ENCODE measurements around the gene SYNGR2. TPM values are rescaled to one million over a fixed set of nuclear protein-coding genes. Genes with fewer than 3 reads are reported as not detected.

The SYNGR2 gene
- total RNA-seq, 1 donor = 3.3 TPM

DNA sequence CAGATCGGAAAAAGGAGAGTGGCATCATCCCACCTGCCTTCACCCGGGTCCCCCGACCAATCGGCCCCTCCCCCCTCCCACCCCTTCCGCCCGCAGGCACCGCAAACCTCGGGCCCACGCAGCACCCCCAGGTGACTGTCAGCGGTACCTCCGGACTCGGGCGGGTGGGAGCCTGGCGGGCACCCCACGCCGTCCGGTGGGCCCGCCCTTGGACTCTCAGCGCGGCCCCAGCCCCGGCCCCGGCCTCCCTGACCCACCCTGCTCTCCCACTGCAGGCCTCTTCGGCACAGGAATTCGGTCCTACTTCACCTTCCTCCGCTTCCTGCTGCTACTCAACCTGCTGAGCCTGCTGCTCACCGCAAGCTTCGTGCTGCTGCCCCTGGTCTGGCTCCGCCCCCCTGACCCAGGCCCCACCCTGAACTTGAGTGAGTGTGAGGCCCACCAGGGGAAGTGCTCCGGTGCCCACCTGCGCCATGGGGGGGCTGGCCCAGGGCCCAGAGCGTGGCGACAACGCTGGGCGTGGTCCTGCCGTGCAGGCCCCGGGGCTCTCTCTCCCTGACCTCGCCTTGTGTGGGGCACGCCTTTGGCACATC lies 36.2 kb upstream of the SYNGR2 start:
- TF ChIP-seq, protein P1, sequence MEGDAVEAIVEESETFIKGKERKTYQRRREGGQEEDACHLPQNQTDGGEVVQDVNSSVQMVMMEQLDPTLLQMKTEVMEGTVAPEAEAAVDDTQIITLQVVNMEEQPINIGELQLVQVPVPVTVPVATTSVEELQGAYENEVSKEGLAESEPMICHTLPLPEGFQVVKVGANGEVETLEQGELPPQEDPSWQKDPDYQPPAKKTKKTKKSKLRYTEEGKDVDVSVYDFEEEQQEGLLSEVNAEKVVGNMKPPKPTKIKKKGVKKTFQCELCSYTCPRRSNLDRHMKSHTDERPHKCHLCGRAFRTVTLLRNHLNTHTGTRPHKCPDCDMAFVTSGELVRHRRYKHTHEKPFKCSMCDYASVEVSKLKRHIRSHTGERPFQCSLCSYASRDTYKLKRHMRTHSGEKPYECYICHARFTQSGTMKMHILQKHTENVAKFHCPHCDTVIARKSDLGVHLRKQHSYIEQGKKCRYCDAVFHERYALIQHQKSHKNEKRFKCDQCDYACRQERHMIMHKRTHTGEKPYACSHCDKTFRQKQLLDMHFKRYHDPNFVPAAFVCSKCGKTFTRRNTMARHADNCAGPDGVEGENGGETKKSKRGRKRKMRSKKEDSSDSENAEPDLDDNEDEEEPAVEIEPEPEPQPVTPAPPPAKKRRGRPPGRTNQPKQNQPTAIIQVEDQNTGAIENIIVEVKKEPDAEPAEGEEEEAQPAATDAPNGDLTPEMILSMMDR (IDR thresholded peaks at IDR 0.05; ENCODE audit: extremely low read depth, low read depth, low read length) = no peak
- no peak overlapping the region for H2AFZ ChIP-seq (ENCODE audit: low read length)
- no peaks in the 10 kb centered on the region for H3K9me3 ChIP-seq (ENCODE audit: low read depth, low read length)
- no peak overlapping the region for H3K4me3 ChIP-seq (ENCODE audit: insufficient read depth, low read length)
- H3K4me1 ChIP-seq (ENCODE audit: insufficient read depth, low read length) = no peaks in the 10 kb centered on the region
- no peaks in the 10 kb centered on the region for H3K79me2 ChIP-seq (ENCODE audit: insufficient read depth, low read length)
- no peak overlapping the region for H3K27ac ChIP-seq (ENCODE audit: low read depth, low read length)
- DNase-seq (ENCODE audit: insufficient read length, low spot score, missing footprints) = peak; percentile 82
- no peak overlapping the region for H3K4me2 ChIP-seq (ENCODE audit: insufficient read depth, low read length)
- peaks cover 42% of the 10 kb centered on the region for H3K27me3 ChIP-seq (ENCODE audit: insufficient read depth, low read length)
- H4K20me1 ChIP-seq (ENCODE audit: insufficient read depth, low read length) = no peaks in the 10 kb centered on the region
- H3K36me3 ChIP-seq (ENCODE audit: insufficient read depth, low read length) = no peaks in the 10 kb centered on the region

- H3K4me2 ChIP-seq (ENCODE audit: insufficient read depth, low read length) = no peak overlapping the region
- no peaks in the 10 kb centered on the region for H3K79me2 ChIP-seq (ENCODE audit: insufficient read depth, low read length)
- DNase-seq (ENCODE audit: insufficient read length, low spot score, missing footprints) = peak; percentile 86
- TF ChIP-seq, protein P1 (IDR thresholded peaks at IDR 0.05; ENCODE audit: extremely low read depth, low read depth, low read length) = no peak
- H3K4me3 ChIP-seq (ENCODE audit: insufficient read depth, low read length) = no peak overlapping the region
- H3K4me1 ChIP-seq (ENCODE audit: insufficient read depth, low read length) = no peaks in the 10 kb centered on the region
- no peaks in the 10 kb centered on the region for H3K36me3 ChIP-seq (ENCODE audit: insufficient read depth, low read length)
- H2AFZ ChIP-seq (ENCODE audit: low read length) = no peak overlapping the region
- H4K20me1 ChIP-seq (ENCODE audit: insufficient read depth, low read length) = no peaks in the 10 kb centered on the region
- no peaks in the 10 kb centered on the region for H3K9me3 ChIP-seq (ENCODE audit: low read depth, low read length)
- peaks cover 38% of the 10 kb centered on the region for H3K27me3 ChIP-seq (ENCODE audit: insufficient read depth, low read length)
- no peak overlapping the region for H3K27ac ChIP-seq (ENCODE audit: low read depth, low read length)
Measured at GRCh38 chr17:78132767-78133178, 35.6 kb upstream of the SYNGR2 start.

DNA sequence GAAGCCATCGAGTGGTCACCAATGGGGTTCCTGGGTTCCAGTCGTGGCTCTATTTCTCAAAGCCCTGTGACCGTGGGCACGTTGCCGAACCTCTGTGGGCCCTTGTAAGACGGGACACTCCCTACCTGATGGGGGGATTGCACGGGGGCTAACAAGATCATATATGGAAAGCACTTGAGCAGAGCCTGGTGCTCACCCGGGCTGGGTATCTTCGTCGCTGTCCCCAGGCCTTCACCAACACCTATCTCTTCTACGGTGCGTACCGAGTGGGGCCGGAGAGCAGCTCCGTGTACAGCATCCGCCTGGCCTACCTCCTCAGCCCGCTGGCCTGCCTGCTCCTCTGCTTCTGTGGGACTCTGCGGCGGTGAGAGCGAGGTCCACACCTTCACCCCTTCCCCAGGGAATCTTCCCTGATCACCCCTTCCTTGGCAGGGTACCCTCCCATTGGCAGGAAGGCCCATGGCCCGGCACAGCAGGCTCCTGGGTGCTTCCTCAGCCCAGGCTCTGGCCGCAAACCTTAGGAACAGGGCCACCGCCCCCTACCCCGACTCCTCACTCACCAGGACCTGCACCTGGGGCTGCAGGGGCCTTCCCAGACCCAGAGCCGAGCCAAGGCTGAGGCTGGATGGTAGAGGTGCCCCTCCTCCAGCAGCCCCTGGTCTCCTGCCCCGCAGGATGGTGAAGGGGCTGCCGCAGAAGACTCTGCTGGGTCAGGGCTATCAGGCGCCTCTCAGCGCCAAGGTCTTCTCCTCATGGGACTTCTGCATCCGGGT lies 35.0 kb upstream of the SYNGR2 start:
- Histone ChIP-seq H3K4me1 (ENCODE audit: insufficient read depth, low read length) (no peaks in the 10 kb centered on the region), H3K79me2 (ENCODE audit: insufficient read depth, low read length) (no peaks in the 10 kb centered on the region), H2AFZ (ENCODE audit: low read length) (no peak overlapping the region), H3K27me3 (ENCODE audit: insufficient read depth, low read length) (peaks cover 34% of the 10 kb centered on the region), H4K20me1 (ENCODE audit: insufficient read depth, low read length) (no peaks in the 10 kb centered on the region), H3K4me3 (ENCODE audit: insufficient read depth, low read length) (no peak overlapping the region), H3K36me3 (ENCODE audit: insufficient read depth, low read length) (no peaks in the 10 kb centered on the region), H3K9me3 (ENCODE audit: low read depth, low read length) (no peaks in the 10 kb centered on the region), H3K4me2 (ENCODE audit: insufficient read depth, low read length) (no peak overlapping the region), H3K27ac (ENCODE audit: low read depth, low read length) (no peak overlapping the region)
- TF ChIP-seq, protein P1 (IDR thresholded peaks at IDR 0.05; ENCODE audit: extremely low read depth, low read depth, low read length) = no peak
- peak; percentile 85 for DNase-seq (ENCODE audit: insufficient read length, low spot score, missing footprints)
